HepG2 (cell line): ENCODE results near the gene ARL8B.

Experiments
- EZH2 ChIP-seq: conservative IDR thresholded peaks from 2 replicates; pipeline ENCODE4 v1.6.1; 2012; ENCODE audit warnings: mild to moderate bottlenecking, low read depth, low read length, moderate library complexity
- TF ChIP-seq, protein P1 (sequence below): sonication (generic); formaldehyde crosslinking; IDR thresholded peaks from 2 replicates; pipeline ENCODE4 v1.5.0; 2020; ENCODE audit warnings: mild to moderate bottlenecking, missing genetic modification reagents, moderate library complexity

DNA sequence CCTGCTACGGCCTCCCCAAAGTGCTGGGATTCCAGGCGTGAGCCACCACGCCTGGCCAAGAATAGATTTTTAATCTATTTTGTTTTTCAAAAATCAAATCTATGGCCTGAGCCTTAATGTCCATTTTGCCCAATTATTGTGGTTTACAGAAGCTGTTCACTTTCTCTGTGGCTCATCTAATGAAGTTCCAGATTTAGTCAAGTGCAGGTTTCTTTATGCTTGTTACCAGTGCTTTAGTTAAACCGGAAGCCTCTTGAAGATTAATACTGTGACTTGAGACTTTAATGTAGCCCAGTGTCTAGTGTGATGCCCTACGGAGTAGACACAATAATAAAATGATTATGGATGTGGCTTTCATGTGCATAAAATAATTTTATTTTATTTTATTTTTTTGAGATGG, 48.9 kb downstream of the ARL8B start:
- TF ChIP-seq, protein P1, sequence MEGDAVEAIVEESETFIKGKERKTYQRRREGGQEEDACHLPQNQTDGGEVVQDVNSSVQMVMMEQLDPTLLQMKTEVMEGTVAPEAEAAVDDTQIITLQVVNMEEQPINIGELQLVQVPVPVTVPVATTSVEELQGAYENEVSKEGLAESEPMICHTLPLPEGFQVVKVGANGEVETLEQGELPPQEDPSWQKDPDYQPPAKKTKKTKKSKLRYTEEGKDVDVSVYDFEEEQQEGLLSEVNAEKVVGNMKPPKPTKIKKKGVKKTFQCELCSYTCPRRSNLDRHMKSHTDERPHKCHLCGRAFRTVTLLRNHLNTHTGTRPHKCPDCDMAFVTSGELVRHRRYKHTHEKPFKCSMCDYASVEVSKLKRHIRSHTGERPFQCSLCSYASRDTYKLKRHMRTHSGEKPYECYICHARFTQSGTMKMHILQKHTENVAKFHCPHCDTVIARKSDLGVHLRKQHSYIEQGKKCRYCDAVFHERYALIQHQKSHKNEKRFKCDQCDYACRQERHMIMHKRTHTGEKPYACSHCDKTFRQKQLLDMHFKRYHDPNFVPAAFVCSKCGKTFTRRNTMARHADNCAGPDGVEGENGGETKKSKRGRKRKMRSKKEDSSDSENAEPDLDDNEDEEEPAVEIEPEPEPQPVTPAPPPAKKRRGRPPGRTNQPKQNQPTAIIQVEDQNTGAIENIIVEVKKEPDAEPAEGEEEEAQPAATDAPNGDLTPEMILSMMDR (CRISPR knock-in tag), result no peak
- TF ChIP-seq EZH2, result no peak
